SK-N-SH (cell line): ENCODE data around the gene SLC6A8. TPM values are rescaled to one million over a fixed set of nuclear protein-coding genes. Genes with fewer than 3 reads are reported as not detected.
A peak's percentile ranks its signal among the peaks of the same experiment; 100 is the strongest.

Source experiments
- CTCF ChIA-PET: fragments of 300-600, 350-600 bp; formaldehyde crosslinking; extraction: SDS; loops from one replicate; lab custom pipeline; 2021; lab: Yijun Ruan, JAX
- POLR2A ChIA-PET: fragments of 350-600 bp; sonication (Branson Sonifier 250); formaldehyde crosslinking; extraction: SDS; loops from one replicate; lab custom pipeline; 2020; ENCODE audit warnings: antibody characterized with exemption, inconsistent platforms; lab: Yijun Ruan, JAX
- DNase-seq: peaks from one replicate; pipeline ENCODE4 v3.0.0; 2012
- H2AFZ ChIP-seq: fragments of 200-600 bp; sonication (generic); 2 replicates; pipeline ENCODE4 v1.8.1; 2016; ENCODE audit warnings: antibody characterized with exemption, mild to moderate bottlenecking, low read depth
- H3F3A ChIP-seq: fragments of 200-600 bp; sonication (generic); replicated peaks from 2 replicates; pipeline ENCODE3; 2016; ENCODE audit warnings: antibody characterized with exemption, mild to moderate bottlenecking; ENCODE audit not compliant: insufficient read depth
- H3K27ac ChIP-seq, 2 experiments: fragments of 200-500 bp in 1 of 2; fragments of 200-600 bp in 1 of 2; sonication (Bioruptor generic) in 1 of 2; sonication (generic), shearing (Covaris generic) in 1 of 2; 2 replicates each; pipeline versions ENCODE4 v1.5.1 to v1.6.1; 2014 to 2016; ENCODE audit warnings: low read depth in 2 of 2, inconsistent platforms in 1 of 2, low read length in 1 of 2, mild to moderate bottlenecking in 1 of 2, mixed read lengths in 1 of 2
- H3K27me3 ChIP-seq: fragments of 200-600 bp; sonication (generic), shearing (Covaris generic); 2 replicates; pipeline ENCODE4 v1.6.1; 2016; ENCODE audit warnings: mixed run types; ENCODE audit not compliant: insufficient read depth
- H3K36me3 ChIP-seq, 2 experiments: fragments of 200-500 bp in 1 of 2; fragments of 200-600 bp in 1 of 2; sonication (Bioruptor generic) in 1 of 2; sonication (generic) in 1 of 2; replicated peaks in 1 of 2; 2 replicates each; pipeline versions ENCODE3 to v1.5.1; 2014 to 2016; ENCODE audit warnings: low read length in 1 of 2, mild to moderate bottlenecking in 1 of 2; ENCODE audit not compliant: insufficient read depth in 2 of 2, control insufficient read depth in 1 of 2
- H3K4me1 ChIP-seq, 2 experiments: fragments of 200-500 bp in 1 of 2; fragments of 200-600 bp in 1 of 2; sonication (Bioruptor generic) in 1 of 2; sonication (generic), shearing (Covaris generic) in 1 of 2; 2 replicates each; pipeline versions ENCODE4 v1.5.1 to v1.6.1; 2014 to 2016; ENCODE audit warnings: low read depth in 1 of 2, low read length in 1 of 2, mixed run types in 1 of 2; ENCODE audit not compliant: insufficient read depth in 2 of 2, control insufficient read depth in 1 of 2
- H3K4me2 ChIP-seq: fragments of 200-600 bp; sonication (generic), shearing (Covaris generic); 2 replicates; pipeline ENCODE4 v1.6.1; 2017; ENCODE audit warnings: mixed run types
- H3K4me3 ChIP-seq, 2 experiments: fragments of 200-500 bp in 1 of 2; fragments of 200-600 bp in 1 of 2; sonication (Bioruptor generic) in 1 of 2; sonication (generic), shearing (Covaris generic) in 1 of 2; 2 replicates each; pipeline versions ENCODE4 v1.5.1 to v1.8.1; 2014 to 2016; ENCODE audit warnings: low read depth in 2 of 2, inconsistent platforms in 1 of 2, low read length in 1 of 2, mild to moderate bottlenecking in 1 of 2, mixed read lengths in 1 of 2, moderate library complexity in 1 of 2
- H3K79me2 ChIP-seq: fragments of 200-600 bp; sonication (generic); 2 replicates; pipeline ENCODE4 v1.8.1; 2017; ENCODE audit warnings: mild to moderate bottlenecking; ENCODE audit not compliant: insufficient read depth
- H3K9ac ChIP-seq: fragments of 200-600 bp; sonication (generic); 2 replicates; pipeline ENCODE4 v1.6.1; 2017; ENCODE audit warnings: mixed run types
- H3K9me2 ChIP-seq: fragments of 200-600 bp; sonication (generic); 2 replicates; pipeline ENCODE4 v1.6.1; 2017; ENCODE audit warnings: mixed run types
- H3K9me3 ChIP-seq: fragments of 200-600 bp; sonication (generic); 2 replicates; pipeline ENCODE4 v1.6.1; 2017; ENCODE audit warnings: mixed run types, mild to moderate bottlenecking, moderate library complexity
- H4K20me1 ChIP-seq: fragments of 200-600 bp; sonication (generic); 2 replicates; pipeline ENCODE4 v1.6.1; 2017; ENCODE audit warnings: mild to moderate bottlenecking, mixed run types; ENCODE audit not compliant: insufficient read depth
- CTCF ChIP-seq: fragments of 200-600 bp; sonication (generic); IDR thresholded peaks from 2 replicates; pipeline ENCODE4 v1.6.1; 2017; ENCODE audit warnings: antibody characterized with exemption, mild to moderate bottlenecking, moderate library complexity
- EZH2phosphoT487 ChIP-seq: fragments of 200-600 bp; sonication (generic); IDR thresholded peaks from 2 replicates; pipeline ENCODE4 v1.6.1; 2017; ENCODE audit warnings: low read depth, mixed run types, mild to moderate bottlenecking, antibody characterized with exemption, moderate library complexity, borderline replicate concordance
- MAX ChIP-seq: IDR thresholded peaks from 2 replicates; pipeline ENCODE4 v1.4.0; 2012; ENCODE audit warnings: low read depth
- RXRA ChIP-seq: IDR thresholded peaks from 2 replicates; pipeline ENCODE4 v1.4.0; 2012; ENCODE audit warnings: low read depth, mild to moderate bottlenecking, borderline replicate concordance
- USF1 ChIP-seq: IDR thresholded peaks from 2 replicates; pipeline ENCODE4 v1.4.0; 2012; ENCODE audit warnings: low read depth, borderline replicate concordance
- WGBS: methylation state at CpG from one replicate; pipeline ENCODE4 v1.1.6; 2017; ENCODE audit warnings: low lambda C conversion rate; 5-methylcytosine and 5-hydroxymethylcytosine counted together
- polyA plus RNA-seq, 3 experiments: library from polyadenylated mRNA; depleted of rRNA; stranded (reverse); fragments of >200 nt; gene quantifications; 2 replicates each; pipeline ENCODE4 v1.2.3, GENCODE V29; 2012

The SLC6A8 gene
- polyA plus RNA-seq, 1 of the 3 experiments (the other 2 are of a cell fraction): 30.8 TPM

GRCh38 chrX:153688911-153689590 lies 1.3 kb downstream of the SLC6A8 start:
- peak overlapping the region in 1 of 2 experiments; percentile 50; a peak in 2 of 4 replicates for H3K27ac ChIP-seq

GRCh38 chrX:153689654-153690465 lies 2.1 kb downstream of the SLC6A8 start:
- Histone ChIP-seq H3F3A (no peaks in the 10 kb centered on the region), H3K4me2 (peak overlapping the region; percentile 74), H3K27ac (peak overlapping the region in 1 of 2 experiments; percentile 34; a peak in 2 of 4 replicates), H3K36me3 (peaks cover 0 to 2% of the 10 kb centered on the region in 2 experiments), H3K9me2 (no peaks in the 10 kb centered on the region), H3K9me3 (no peaks in the 10 kb centered on the region), H3K9ac (no peak overlapping the region), H2AFZ (no peak overlapping the region), H3K79me2 (peaks cover 12% of the 10 kb centered on the region), H4K20me1 (peaks cover 9% of the 10 kb centered on the region; the same call in 1 of the 2 replicates), H3K4me1 (peaks cover 0 to 53% of the 10 kb centered on the region in 2 experiments; a peak in 1 of 4 replicates), H3K4me3 (peak overlapping the region; percentile 38 to 50), H3K27me3 (peaks cover 7% of the 10 kb centered on the region; the same call in 1 of the 2 replicates)
- ChIA-PET POLR2A (no interaction called here), CTCF (no interaction called here)
- TF ChIP-seq MAX (no peak), CTCF (peak; percentile 24), RXRA (no peak), EZH2phosphoT487 (no peak)
- peak; percentile 69 for DNase-seq
- 38% methylated on average over 12 of the region's 19 CpGs for WGBS

More at GRCh38 chrX:153688911-153689590, 1.3 kb downstream of the SLC6A8 start:
- no peaks in the 10 kb centered on the region for H3F3A ChIP-seq
- peaks cover 9% of the 10 kb centered on the region; the same call in 1 of the 2 replicates for H4K20me1 ChIP-seq
- WGBS: 67% methylated on average over 2 of the region's 53 CpGs
- no peaks in the 10 kb centered on the region for H3K9me3 ChIP-seq
- H3K4me3 ChIP-seq: peak overlapping the region; percentile 50 to 56
- TF ChIP-seq MAX (no peak), USF1 (peak; percentile 43; the same call in 1 of the 2 replicates)
- TF ChIP-seq, all 33 proteins: peak for 1
- Histone ChIP-seq H3K4me2 (peak overlapping the region; percentile 74), H3K4me1 (peaks cover 0 to 53% of the 10 kb centered on the region in 2 experiments; a peak in 1 of 4 replicates), H3K36me3 (peaks cover 0 to 2% of the 10 kb centered on the region in 2 experiments), H3K9ac (peak overlapping the region; percentile 49; the same call in 1 of the 2 replicates), H3K9me2 (no peaks in the 10 kb centered on the region), H3K27me3 (peaks cover 7% of the 10 kb centered on the region; the same call in 1 of the 2 replicates), H2AFZ (no peak overlapping the region), H3K79me2 (peaks cover 12% of the 10 kb centered on the region)
- CTCF ChIA-PET: no interaction called here
- POLR2A ChIA-PET: no interaction called here
- DNase-seq: peak; percentile 79
